HG02970 (cell line): Measurements from ENCODE around the gene MCAT.
"Not testable (repeated sequence)": the region's sequence is repeated elsewhere in the genome, so short reads cannot be mapped to it uniquely, and the experiment has no call there.

Source experiments
- ATAC-seq: cut with Tn5 transposase; IDR thresholded peaks from one replicate; pipeline ENCODE4 v1.9.1; 2021; ENCODE audit warnings: mild to moderate bottlenecking, moderate library complexity, moderate number of reproducible peaks; ENCODE audit not compliant: unreplicated experiment, low FRiP score

Gene MCAT

GRCh38 chr22:43155789-43156188 is 12.6 kb upstream of the MCAT start:
- ATAC-seq: no peak

DNA sequence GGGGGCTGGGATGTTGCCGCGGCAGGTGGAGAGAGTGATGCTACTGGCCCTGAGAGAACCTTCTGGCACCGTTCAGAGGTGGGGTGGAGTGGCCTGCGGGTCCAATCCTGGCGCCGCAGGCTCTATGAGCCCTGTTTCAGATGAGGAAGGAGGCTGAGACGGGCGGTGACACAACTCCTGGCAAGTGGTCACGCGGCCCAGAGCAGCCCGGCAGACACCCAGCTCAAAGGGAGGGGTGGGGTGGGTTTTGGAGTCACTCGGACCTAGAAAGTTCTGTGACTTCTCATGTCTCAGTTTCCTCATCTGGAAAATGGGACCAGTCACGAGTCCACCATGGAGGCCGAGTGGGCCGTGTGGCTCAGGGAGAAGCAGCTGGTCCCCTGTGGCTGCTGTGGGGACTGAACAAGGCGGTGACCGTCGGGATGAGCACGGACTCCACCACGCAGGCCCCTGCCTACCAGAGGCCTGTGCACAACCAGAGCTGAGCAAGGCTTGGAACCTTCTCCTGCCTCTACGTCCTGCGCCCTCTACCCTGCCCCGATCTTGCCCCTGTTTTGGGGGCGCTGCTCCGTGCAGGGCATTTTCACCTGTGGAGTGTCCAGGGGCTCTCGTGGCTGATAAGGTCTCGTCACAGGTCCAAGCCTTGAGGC is 11.8 kb upstream of the MCAT start:
- ATAC-seq: no peak

DNA sequence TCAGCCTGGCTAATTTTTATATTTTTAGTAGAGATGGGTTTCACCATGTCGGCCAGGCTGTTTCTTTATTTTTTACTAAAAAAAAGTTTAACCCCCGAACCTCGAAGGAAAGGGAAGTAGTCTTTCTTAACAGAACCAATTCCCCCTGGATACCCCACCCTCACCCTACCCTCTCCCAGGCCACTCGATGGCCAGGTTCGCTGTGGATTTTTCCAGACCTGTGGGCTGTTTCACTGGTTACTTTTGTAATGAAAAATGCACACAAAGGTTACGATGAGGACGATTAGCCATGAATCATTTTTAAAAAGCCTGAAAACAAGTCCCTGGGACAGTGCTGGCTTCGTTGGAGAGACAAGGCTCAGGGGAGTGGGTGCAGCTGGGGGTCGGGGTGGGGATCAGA is 10.7 kb upstream of the MCAT start:
- no peak for ATAC-seq

GRCh38 chr22:43152357-43153071 is 9.3 kb upstream of the MCAT start:
- ATAC-seq: no peak

GRCh38 chr22:43152003-43152356 is 8.8 kb upstream of the MCAT start:
- no peak for ATAC-seq

GRCh38 chr22:43151251-43152002 is 8.2 kb upstream of the MCAT start, which contains the start of gene TSPO:
Gene TSPO, plus strand, starts transcription at chr22:43151559. Its CDS starts 7,680 bp downstream, at chr22:43159239.
- ATAC-seq: no peak

GRCh38 chr22:43150731-43151206 is 7.6 kb upstream of the MCAT start:
- ATAC-seq: no peak

- ATAC-seq: no peak
Observed at GRCh38 chr22:43148581-43148980, 5.4 kb upstream of the MCAT start.

- no peak for ATAC-seq
Observed at GRCh38 chr22:43147821-43148220, 4.6 kb upstream of the MCAT start.

GRCh38 chr22:43146332-43146731 is 3.1 kb upstream of the MCAT start:
- ATAC-seq: not testable (repeated sequence)

DNA sequence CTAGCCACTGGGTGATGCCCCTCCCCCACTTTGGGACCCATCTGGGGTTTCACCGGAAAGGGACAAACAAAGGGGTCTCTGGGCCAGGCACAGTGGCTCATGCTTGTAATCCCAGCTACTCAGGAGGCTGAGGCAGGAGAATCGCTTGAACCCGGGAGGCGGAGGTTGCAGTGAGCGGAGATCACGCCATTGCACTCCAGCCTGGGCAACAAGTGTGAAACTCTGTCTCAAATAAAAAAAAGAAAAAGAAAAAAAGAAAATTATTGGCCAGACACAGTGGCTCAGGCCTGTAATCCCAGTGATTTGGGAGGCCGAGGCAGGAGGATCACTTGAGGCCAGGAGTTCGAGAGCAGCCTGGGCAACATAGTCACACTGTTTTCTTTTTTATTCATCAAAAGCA is 2.2 kb upstream of the MCAT start:
- not testable (repeated sequence) for ATAC-seq

DNA sequence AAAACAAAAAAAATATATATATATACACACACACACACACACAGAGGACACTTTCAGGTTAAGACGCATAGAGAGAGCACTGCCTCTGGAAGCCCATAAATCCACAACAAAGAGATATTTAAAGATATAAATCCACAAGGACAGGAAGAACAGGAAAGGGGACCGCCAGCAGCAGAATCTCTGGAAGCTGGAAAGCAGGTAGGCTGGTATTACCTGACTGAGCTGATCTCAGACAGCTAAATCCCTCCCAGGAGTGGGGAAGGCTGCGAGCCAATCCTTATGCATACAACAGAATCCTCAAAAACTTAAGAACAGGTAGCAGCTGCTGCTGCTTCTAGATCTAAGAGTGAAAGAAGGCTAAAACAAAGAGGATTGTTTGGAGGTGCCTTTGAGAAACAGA is 1.8 kb upstream of the MCAT start:
- no peak for ATAC-seq

DNA sequence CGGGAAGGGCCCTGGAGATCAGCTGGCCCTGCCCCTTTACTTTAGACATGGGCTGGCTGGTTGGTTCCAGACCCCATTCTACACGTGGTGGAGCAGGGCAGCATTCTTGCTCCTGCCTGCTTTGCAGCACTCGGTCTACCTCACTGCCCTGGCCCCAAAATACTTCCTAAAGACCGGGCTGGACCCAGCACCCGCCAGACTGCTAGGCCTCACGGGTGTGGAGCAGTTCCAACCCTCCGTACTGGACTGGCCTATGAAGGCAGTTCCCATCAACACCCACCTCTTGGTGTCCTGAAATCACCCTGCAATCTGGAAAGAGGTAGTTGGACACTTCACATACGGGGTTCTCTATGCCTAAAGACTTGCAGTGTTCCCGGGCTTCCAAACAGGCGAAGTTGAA is 6.4 kb downstream of the MCAT start:
- ATAC-seq: no peak

DNA sequence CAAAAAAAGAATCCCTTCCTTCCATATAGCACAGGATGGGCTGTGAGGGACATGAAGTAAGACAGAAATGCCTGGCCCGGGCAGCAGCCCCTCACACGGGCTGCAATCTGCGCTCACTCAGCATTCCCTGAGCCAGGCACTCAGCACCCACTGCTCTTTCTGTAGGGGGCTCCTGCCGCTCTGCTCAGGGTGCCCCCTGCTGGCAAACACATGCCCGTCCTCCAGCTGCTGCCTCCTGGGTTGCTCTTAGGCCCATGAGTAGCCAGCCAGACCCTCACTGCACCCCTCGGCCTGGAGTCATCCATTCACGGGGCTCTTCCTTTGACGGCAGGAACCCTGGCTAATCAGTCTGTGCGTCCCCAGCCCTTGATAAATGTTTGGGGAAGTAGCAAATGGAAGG is 6.9 kb downstream of the MCAT start:
- ATAC-seq: no peak

- no peak for ATAC-seq
Observed at GRCh38 chr22:43135565-43135964, 7.6 kb downstream of the MCAT start.

- ATAC-seq: no peak
Observed at GRCh38 chr22:43134553-43134952, 8.6 kb downstream of the MCAT start.

DNA sequence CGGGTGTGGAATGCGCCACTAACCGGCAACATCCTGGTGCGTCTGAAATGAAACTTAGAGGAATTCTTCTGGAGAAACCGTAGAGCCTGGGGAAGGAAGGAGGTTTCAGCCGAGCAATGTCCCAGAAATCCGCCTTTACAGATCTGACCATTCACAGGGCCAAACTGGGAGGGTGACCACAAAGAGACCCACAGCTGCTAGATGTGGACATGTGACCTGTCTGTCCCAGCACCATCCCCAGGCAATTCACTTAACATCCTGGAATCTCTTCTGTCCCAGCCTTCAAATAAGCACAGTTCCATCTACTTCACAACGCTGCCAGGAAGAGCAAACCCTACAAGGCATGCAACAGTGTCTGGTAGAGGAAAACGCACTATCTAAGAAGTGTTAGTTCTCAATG is 9.8 kb downstream of the MCAT start:
- no peak for ATAC-seq

DNA sequence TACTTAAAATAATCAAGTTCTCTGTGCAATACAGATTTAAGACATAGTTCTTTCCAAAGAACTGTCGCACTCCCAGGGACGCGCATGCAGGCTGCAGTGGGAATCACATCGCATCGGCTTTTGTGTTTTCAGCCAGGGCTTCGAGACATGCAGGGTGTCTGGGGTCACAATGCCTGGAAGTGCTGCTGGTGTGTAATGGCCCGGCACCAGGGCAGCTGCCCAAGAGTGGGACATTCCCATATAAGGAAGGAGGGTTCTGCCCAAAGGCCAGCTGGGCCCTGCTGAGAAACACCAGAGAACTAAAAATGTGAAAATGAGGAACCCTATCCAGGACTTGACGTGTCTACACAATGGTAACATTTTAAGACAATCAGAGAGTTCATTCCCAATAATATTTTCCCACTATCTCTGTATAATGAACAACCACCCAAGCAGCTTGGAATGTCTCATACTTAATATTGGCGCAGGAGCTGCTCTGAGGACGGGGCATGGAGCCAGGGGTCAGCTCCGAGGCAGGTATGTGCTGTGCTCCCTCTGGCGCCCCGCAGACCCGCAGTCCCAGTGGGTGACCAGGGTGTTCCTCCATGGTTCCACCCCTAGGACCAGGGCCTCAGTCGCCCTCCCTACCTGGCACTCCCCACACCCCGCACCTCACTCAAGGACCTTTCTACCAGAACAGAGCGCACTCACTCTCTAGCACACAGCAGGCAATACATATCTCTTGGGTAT is 11.3 kb downstream of the MCAT start:
- no peak for ATAC-seq

- no peak for ATAC-seq
Observed at GRCh38 chr22:43129426-43130425, 13.5 kb downstream of the MCAT start.
